Left forelimb (tissue), 1 donor: Measurements from ENCODE around the gene ZMYND12.
"Not testable (repeated sequence)": the region's sequence is repeated elsewhere in the genome, so short reads cannot be mapped to it uniquely, and the experiment has no call there.

Source experiments
- DNase-seq: peaks from one replicate; pipeline ENCODE4 v3.0.0-alpha.2; 2018; ENCODE audit warnings: low spot score

Gene ZMYND12

GRCh38 chr1:42456010-42456753 is at the start of gene ZMYND12, which contains the start of gene PPCS:
Gene ZMYND12, minus strand, starts transcription at chr1:42456022. Its CDS starts 25 bp downstream, at chr1:42455997.
Gene PPCS, plus strand, starts transcription at chr1:42456543. Its CDS starts 23 bp downstream, at chr1:42456566.
- DNase-seq: peak; percentile 90

- DNase-seq: no peak
These were observed 48.8 kb upstream of the ZMYND12 start for GRCh38 chr1:42504535-42505128.

GRCh38 chr1:42502031-42502430 is 46.2 kb upstream of the ZMYND12 start:
- DNase-seq: not testable (repeated sequence)

- DNase-seq: no peak
These were observed 34.4 kb upstream of the ZMYND12 start for GRCh38 chr1:42490237-42490636.

- DNase-seq: no peak
These were observed 28.6 kb upstream of the ZMYND12 start for GRCh38 chr1:42484382-42484781.

- DNase-seq: no peak
These were observed 26.9 kb upstream of the ZMYND12 start for GRCh38 chr1:42482635-42483153.

GRCh38 chr1:42480921-42481320 is 25.1 kb upstream of the ZMYND12 start:
- DNase-seq: no peak

GRCh38 chr1:42479621-42480020 is 23.8 kb upstream of the ZMYND12 start:
- no peak for DNase-seq

GRCh38 chr1:42477775-42478174 is 22.0 kb upstream of the ZMYND12 start:
- no peak for DNase-seq

GRCh38 chr1:42477354-42477753 is 21.5 kb upstream of the ZMYND12 start:
- not testable (repeated sequence) for DNase-seq

- DNase-seq: no peak
These were observed 20.8 kb upstream of the ZMYND12 start for GRCh38 chr1:42476605-42477004.

- no peak for DNase-seq
These were observed 13.9 kb upstream of the ZMYND12 start for GRCh38 chr1:42469727-42470126.

GRCh38 chr1:42466030-42466429 is 10.2 kb upstream of the ZMYND12 start:
- DNase-seq: no peak

- no peak for DNase-seq
These were observed 8.1 kb upstream of the ZMYND12 start for GRCh38 chr1:42463921-42464320.

GRCh38 chr1:42462828-42463763 is 7.3 kb upstream of the ZMYND12 start, which contains the start of gene CCDC30:
Gene CCDC30, plus strand, starts transcription at chr1:42463286. Its CDS starts 17,266 bp downstream, at chr1:42480552.
- DNase-seq: peak; percentile 94

- DNase-seq: no peak
These were observed 5.4 kb upstream of the ZMYND12 start for GRCh38 chr1:42461196-42461595.

- peak; percentile 82 for DNase-seq
These were observed 900 bp upstream of the ZMYND12 start for GRCh38 chr1:42456754-42457089.

GRCh38 chr1:42454403-42454802 is 1.4 kb downstream of the ZMYND12 start:
- no peak for DNase-seq

- DNase-seq: no peak
These were observed 2.4 kb downstream of the ZMYND12 start for GRCh38 chr1:42453386-42453785.

GRCh38 chr1:42450061-42450460 is 5.8 kb downstream of the ZMYND12 start:
- no peak for DNase-seq

GRCh38 chr1:42449256-42449655 is 6.6 kb downstream of the ZMYND12 start:
- DNase-seq: no peak

- no peak for DNase-seq
These were observed 13.2 kb downstream of the ZMYND12 start for GRCh38 chr1:42442662-42443061.
